Hypothalamus (tissue), 51 donors: ENCODE data around the gene MYBPC2.
"Not testable (repeated sequence)": the region's sequence is repeated elsewhere in the genome, so short reads cannot be mapped to it uniquely, and the experiment has no call there.

Experiments used
- DNase-seq, 51 donors: peaks; one replicate each; lab custom pipeline; 2025; lab: John Stamatoyannopoulos, UW

The MYBPC2 gene

DNA sequence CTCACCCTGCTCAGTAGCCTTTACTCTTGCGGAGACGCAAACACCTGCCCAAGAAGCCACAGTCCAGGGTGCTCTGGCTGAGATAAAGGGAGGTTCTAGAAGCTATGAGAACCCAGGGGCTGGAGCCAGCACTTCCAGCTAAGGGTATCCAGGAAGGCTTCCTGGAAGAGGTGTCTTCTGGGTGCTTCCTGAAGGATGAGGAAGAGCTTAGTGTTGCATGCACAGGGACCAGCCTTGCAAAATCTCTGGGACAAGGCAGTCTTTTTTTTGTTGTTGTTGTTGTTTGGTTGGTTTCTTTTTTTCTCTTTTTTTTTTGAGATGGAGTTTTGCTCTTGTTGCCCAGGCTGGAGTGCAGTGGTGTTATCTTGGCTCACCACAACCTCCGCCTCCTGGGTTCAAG is 20.6 kb downstream of the MYBPC2 start:
- DNase-seq, result no peak

- no peak for DNase-seq
Measured at GRCh38 chr19:50455992-50456391, 23.3 kb downstream of the MYBPC2 start.

DNA sequence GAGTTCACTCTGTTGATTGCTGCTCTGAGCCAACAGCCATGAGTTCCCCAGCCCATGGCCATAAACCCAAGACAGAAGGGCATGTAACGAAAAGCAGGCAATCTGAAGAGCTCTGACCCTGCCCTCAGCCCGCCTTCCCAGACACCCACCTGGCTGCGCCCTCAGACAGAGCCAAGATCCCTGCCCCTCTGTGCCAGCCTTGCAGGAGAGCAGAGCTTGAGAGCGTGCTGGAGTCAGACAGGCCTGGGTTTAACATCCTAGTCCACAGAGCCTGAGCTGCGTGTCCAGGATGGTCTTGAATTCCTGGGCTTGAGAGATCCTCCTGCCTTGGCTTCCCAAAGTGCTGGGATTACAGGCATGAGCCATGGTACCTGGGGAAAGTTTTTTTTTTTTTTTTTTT is 24.6 kb downstream of the MYBPC2 start:
- DNase-seq, result no peak

- DNase-seq, result no peak
Measured at GRCh38 chr19:50458396-50459066, 25.8 kb downstream of the MYBPC2 start.

GRCh38 chr19:50459067-50459456 is 26.4 kb downstream of the MYBPC2 start:
- DNase-seq, result no peak

GRCh38 chr19:50459638-50460037 is 26.9 kb downstream of the MYBPC2 start:
- no peak for DNase-seq

GRCh38 chr19:50460161-50460765 is 27.6 kb downstream of the MYBPC2 start:
- no peak for DNase-seq

DNA sequence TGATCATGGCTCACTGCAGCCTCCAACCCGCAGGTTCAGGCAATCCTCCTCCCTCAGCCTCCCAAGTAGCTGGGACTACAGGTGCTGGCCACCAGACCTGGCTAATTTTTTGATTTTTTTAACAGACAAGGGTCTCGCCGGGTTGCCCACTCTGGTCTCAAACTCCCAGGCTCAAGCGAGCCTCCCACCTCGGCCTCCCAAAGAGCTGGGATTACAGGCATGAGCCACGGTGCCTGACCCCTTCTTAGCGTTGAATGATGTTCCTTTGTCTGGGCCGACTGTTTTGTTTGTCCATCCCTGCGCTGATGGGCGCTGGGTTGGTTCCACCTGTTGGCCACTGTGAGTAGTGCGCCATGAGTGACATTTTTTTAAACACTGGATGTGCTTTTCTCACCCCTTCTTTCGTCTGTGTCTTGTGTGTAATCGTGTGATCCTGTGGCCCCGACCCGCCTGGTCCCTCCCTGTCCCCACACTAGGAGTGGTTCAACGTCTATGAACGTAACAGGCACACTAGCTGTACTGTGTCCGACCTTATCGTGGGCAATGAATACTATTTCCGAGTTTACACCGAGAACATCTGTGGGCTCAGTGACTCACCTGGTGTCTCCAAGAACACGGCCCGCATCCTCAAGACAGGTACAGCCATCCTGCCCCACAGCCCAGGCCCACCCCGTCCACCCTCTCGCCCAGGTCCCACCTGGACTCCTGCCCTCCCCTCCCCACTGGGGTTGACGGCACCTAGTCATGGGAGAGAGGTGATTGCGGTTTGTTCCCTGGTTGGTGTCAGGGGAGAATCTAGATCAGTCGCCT is 28.6 kb downstream of the MYBPC2 start:
- DNase-seq, result peak in 32 of 51 donors; percentile 5 to 62 (median 26)

- no peak for DNase-seq
Measured at GRCh38 chr19:50462970-50463369, 30.3 kb downstream of the MYBPC2 start.

GRCh38 chr19:50464348-50464747 is 31.7 kb downstream of the MYBPC2 start:
- DNase-seq, result no peak

DNA sequence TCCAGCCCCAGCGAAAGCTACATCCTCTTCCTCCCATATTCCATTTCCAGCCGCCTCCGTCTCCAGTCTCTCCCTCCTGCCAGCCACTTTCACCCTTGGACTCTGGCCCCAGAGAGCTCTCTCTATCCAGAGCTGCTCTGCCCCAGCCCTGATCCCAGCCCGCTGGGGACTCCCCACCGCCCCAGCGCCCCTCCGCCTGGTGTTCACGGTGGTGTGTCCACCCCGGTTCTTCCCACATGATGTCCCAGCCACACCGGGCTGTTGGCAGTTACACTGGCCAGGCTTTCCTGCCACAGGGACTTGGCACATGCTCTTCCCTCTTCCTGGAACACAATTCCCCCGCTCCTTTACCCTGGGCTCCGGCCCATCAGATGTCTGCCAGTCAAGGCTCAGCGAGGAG is 32.3 kb downstream of the MYBPC2 start:
- DNase-seq, result no peak

- DNase-seq, result peak in 5 of 51 donors; percentile 11 to 28 (median 19)
Measured at GRCh38 chr19:50465986-50466705, 33.5 kb downstream of the MYBPC2 start.

DNA sequence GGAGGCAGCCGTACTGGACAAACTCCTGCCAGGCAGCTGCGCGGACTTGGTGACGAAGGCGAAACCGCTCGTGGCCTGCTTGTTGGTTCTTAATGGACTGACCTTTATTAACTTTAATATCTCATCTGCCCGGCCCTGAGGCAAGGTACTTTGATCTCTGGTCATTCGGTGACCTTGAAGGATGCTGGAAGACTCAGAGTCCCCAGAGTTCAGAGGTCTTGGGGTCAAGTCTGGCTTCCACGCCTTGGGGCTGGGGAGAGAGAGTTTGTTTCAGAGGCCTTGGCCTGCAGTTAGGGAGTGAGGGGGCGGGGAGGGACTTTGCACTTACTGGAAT is 34.0 kb downstream of the MYBPC2 start:
- no peak for DNase-seq

- DNase-seq, result no peak
Measured at GRCh38 chr19:50467566-50467965, 34.9 kb downstream of the MYBPC2 start.

DNA sequence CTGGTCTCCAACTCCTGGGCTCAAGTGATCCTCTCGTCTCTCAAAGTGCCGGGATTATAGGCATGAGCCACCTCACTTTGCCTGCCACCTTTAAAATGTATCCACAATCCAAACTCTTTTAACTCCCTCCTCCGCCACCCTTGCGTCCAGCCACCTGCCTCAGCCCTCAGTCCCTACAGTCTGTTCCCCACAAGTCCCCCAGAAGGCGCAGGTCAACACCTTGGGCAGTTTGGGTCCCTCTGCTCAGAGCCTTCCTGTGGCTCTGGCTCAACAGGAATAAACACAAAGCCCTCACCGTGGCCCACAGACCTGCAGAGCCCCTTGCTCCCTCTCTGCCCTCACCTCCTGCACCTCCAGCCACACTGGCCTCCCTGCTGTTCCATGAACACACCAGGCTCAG is 36.1 kb downstream of the MYBPC2 start:
- DNase-seq, result no peak

- DNase-seq, result not testable (repeated sequence)
Measured at GRCh38 chr19:50473336-50473735, 40.6 kb downstream of the MYBPC2 start.

DNA sequence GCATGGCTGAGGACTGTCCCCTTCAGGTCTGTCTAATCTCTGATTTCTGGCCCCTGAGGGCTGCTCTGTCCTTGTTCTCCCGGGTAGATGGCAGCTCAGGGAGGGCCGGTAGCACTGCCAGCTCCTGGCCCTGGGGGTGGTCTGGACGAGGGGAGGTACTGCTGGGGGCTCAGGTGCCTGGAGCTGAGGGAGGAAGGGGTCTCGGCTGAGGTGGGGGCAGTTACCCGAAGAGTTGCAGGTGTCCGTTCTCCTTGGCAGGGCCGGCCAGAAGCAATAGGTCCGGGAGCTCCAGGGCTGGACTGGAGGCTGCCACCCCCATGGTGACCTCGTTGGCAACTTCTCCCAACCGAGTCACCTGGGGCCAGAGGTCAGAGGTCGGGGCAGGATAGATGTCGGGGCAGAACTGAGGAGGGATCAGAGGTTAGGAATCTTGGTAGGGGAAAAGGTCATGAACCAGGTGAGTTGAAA is 42.4 kb downstream of the MYBPC2 start:
- DNase-seq, result no peak

GRCh38 chr19:50475736-50476223 is 43.1 kb downstream of the MYBPC2 start:
- DNase-seq, result no peak

- DNase-seq, result peak; percentile 34 to 96 (median 86)
Measured at GRCh38 chr19:50476224-50476906, 43.7 kb downstream of the MYBPC2 start, which contains the start of the genes EMC10 and GARIN5A. EMC10 (plus strand) TSS chr19:50476507; CDS start chr19:50476545, 38 bp downstream. GARIN5A (minus strand) TSS chr19:50476848; CDS start chr19:50476388, 460 bp downstream.

GRCh38 chr19:50476907-50477238 is 44.2 kb downstream of the MYBPC2 start:
- DNase-seq, result no peak
